ENCODE results near the gene SREK1IP1. TPM values are rescaled to one million over a fixed set of nuclear protein-coding genes. Genes with fewer than 3 reads are reported as not detected.

The SREK1IP1 gene
- total and polyA plus RNA-seq, 2 experiments from 2014 or later, result 7.3 to 30.5 TPM

GRCh38 chr5:64671678-64672077 is 96.8 kb downstream of the SREK1IP1 start:
- no peak overlapping the region for H3K9ac ChIP-seq
- H3K4me3 ChIP-seq, result no peak overlapping the region
- H3K36me3 ChIP-seq (ENCODE audit: low read depth), result no peaks in the 10 kb centered on the region
- H3K27ac ChIP-seq, result no peak overlapping the region
- H3F3A ChIP-seq (ENCODE audit: insufficient read depth), result no peaks in the 10 kb centered on the region
- no peaks in the 10 kb centered on the region for H3K9me2 ChIP-seq (ENCODE audit: insufficient read depth)
- H3K4me1 ChIP-seq (ENCODE audit: insufficient read depth), result no peaks in the 10 kb centered on the region
- WGBS, 2 experiments (ENCODE audit: low coverage in 1 of 2, low lambda C conversion rate in 2 of 2, missing lambda C conversion rate in 2 of 2), result 33 to 35% methylated on average over 3 of the region's 3 CpGs
- no peaks in the 10 kb centered on the region for H3K79me2 ChIP-seq (ENCODE audit: insufficient read depth)
- peaks cover 6% of the 10 kb centered on the region; the same call in 1 of the 2 replicates for H3K27me3 ChIP-seq (replicated peaks; ENCODE audit: insufficient read depth)
- no peaks in the 10 kb centered on the region for H3K9me3 ChIP-seq (ENCODE audit: low read depth)
- no peaks in the 10 kb centered on the region for H4K20me1 ChIP-seq (ENCODE audit: insufficient read depth)
- no peak for TF ChIP-seq EZH2phosphoT487 (IDR thresholded peaks at IDR 0.05; ENCODE audit: insufficient read depth, low read depth)
- TF ChIP-seq EZH2 (IDR thresholded peaks at IDR 0.05; ENCODE audit: insufficient read depth, poor library complexity, severe bottlenecking), result no peak
- no peak overlapping the region for H3K4me2 ChIP-seq (ENCODE audit: unreplicated experiment)
- H2AFZ ChIP-seq, result no peak overlapping the region
- DNase-seq, result no peak
- in situ Hi-C loops (cut with MboI), result no loop called here

- Histone ChIP-seq H4K20me1 (ENCODE audit: insufficient read depth) (no peaks in the 10 kb centered on the region), H3K9ac (no peak overlapping the region), H2AFZ (no peak overlapping the region), H3K27me3 (replicated peaks; ENCODE audit: insufficient read depth) (peaks cover 6% of the 10 kb centered on the region; the same call in 1 of the 2 replicates), H3K36me3 (ENCODE audit: low read depth) (no peaks in the 10 kb centered on the region), H3K9me2 (ENCODE audit: insufficient read depth) (no peaks in the 10 kb centered on the region), H3K4me1 (ENCODE audit: insufficient read depth) (no peaks in the 10 kb centered on the region), H3K27ac (no peak overlapping the region), H3K79me2 (ENCODE audit: insufficient read depth) (no peaks in the 10 kb centered on the region), H3F3A (ENCODE audit: insufficient read depth) (no peaks in the 10 kb centered on the region), H3K4me2 (ENCODE audit: unreplicated experiment) (no peak overlapping the region), H3K4me3 (no peak overlapping the region), H3K9me3 (ENCODE audit: low read depth) (no peaks in the 10 kb centered on the region)
- TF ChIP-seq EZH2 (IDR thresholded peaks at IDR 0.05; ENCODE audit: insufficient read depth, poor library complexity, severe bottlenecking) (no peak), EZH2phosphoT487 (IDR thresholded peaks at IDR 0.05; ENCODE audit: insufficient read depth, low read depth) (no peak)
- DNase-seq, result no peak
- 75 to 83% methylated on average over 1 of the region's 1 CpG for WGBS, 2 experiments (ENCODE audit: low coverage in 1 of 2, low lambda C conversion rate in 2 of 2, missing lambda C conversion rate in 2 of 2)
- in situ Hi-C loops (cut with MboI), result no loop called here
These were observed 98.2 kb downstream of the SREK1IP1 start for GRCh38 chr5:64670277-64670676.

Other genes with a start within 250 kb of the SREK1IP1 start
- not detected in 2 replicates for gene SHISAL2B, start 78.2 kb downstream of the SREK1IP1 start, total RNA-seq (2014; rRNA removed; shearing (Covaris generic))
- not detected in 2 replicates for gene SHISAL2B, start 78.2 kb downstream of the SREK1IP1 start, polyA plus RNA-seq (2016; fragmentation: Nextera tagmentation; extraction: Ambion mirVana)
- gene CWC27, start 239 bp upstream of the SREK1IP1 start, total RNA-seq (2014; rRNA removed; shearing (Covaris generic)), result 4.9 and 22.7 TPM in 2 replicates
- gene CWC27, start 239 bp upstream of the SREK1IP1 start, polyA plus RNA-seq (2016; fragmentation: Nextera tagmentation; extraction: Ambion mirVana), result 30.5 and 32.7 TPM in 2 replicates